ENCODE measurements around the gene MARK3.

Gene MARK3

DNA sequence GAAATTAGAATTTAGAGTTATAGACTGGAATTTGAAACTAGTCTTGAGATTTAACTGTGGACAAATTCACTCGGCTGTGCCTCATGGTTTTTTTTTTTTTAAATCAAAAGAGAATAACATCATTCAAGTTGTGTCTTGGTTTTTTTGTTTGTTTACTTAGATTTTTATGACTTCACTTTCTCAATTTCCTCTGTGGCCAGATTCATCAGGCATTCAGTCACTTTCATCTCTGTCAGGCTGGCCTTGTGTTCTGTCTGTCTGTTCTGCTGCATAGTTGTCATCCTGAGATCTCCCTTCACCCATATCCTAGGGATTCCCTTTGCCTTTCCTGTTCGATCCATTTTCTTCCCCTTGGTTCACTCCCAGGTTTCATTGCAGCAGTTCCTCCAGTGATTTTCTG is 10.0 kb downstream of the MARK3 start:
- TF ChIP-seq, protein P1, sequence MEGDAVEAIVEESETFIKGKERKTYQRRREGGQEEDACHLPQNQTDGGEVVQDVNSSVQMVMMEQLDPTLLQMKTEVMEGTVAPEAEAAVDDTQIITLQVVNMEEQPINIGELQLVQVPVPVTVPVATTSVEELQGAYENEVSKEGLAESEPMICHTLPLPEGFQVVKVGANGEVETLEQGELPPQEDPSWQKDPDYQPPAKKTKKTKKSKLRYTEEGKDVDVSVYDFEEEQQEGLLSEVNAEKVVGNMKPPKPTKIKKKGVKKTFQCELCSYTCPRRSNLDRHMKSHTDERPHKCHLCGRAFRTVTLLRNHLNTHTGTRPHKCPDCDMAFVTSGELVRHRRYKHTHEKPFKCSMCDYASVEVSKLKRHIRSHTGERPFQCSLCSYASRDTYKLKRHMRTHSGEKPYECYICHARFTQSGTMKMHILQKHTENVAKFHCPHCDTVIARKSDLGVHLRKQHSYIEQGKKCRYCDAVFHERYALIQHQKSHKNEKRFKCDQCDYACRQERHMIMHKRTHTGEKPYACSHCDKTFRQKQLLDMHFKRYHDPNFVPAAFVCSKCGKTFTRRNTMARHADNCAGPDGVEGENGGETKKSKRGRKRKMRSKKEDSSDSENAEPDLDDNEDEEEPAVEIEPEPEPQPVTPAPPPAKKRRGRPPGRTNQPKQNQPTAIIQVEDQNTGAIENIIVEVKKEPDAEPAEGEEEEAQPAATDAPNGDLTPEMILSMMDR (IDR thresholded peaks at IDR 0.05; ENCODE audit: borderline replicate concordance, insufficient read depth, low read depth, low read length) = no peak
- no peak overlapping the region for H3K4me3 ChIP-seq (ENCODE audit: low read depth, low read length)

DNA sequence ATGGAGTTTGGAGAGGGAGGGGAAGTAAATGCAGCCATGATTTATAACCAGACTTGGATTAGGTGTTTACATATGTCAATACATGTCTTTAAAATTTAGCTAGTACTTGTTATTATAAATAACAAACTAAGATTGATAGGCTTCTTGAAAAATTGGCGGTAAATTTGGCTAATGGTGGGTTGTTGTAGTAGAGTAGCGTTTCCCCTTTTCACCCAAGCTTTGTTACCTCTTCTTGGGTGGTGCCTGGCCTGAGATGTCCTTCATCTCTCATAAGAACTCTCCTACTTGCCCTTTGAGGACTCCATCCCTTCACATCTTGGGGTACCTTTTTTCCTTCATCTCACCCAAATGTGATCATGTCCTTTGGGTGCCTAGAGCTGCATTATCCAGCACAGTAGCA is 11.2 kb downstream of the MARK3 start:
- no peak overlapping the region for H3K4me3 ChIP-seq (ENCODE audit: low read depth, low read length)
- TF ChIP-seq, protein P1 (IDR thresholded peaks at IDR 0.05; ENCODE audit: borderline replicate concordance, insufficient read depth, low read depth, low read length) = no peak

DNA sequence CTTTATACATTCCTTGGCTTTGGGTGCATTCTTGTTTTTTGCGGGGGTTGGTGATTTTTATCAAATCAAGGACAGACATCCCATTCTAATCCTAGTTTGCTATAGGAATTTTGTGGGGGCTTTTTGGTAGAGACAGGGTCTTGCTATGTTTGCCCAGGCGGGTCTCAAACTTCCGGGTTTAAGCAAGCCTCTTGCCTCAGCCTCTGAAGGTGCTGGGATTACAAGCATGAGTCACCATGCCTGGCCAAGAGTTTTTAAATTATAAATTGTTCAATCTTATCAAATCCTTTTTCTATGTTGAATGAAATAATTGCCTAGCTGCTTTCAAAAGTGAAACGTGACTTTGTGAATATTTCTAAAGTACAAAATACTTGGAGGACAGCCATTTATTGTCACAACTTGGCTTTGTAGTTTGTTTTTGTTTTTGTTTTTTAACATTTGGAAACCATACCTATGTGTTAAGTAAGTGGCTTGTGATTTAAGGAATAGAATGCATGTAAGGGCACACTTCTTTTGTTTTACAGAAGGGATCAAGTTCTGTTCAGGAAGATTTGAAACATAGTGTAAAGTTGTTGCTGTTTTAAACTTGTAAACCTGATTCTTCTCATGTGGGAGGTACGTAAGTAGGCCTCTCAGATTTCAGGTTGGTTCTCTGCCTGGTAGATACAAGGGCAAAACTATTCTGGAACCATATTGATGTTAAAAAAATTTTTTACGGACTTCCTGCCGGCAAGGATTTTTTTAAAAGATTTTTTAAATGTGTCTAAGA is 13.4 kb downstream of the MARK3 start:
- H3K4me3 ChIP-seq (ENCODE audit: low read depth, low read length) = no peak overlapping the region
- TF ChIP-seq, protein P1 (IDR thresholded peaks at IDR 0.05; ENCODE audit: borderline replicate concordance, insufficient read depth, low read depth, low read length) = no peak

DNA sequence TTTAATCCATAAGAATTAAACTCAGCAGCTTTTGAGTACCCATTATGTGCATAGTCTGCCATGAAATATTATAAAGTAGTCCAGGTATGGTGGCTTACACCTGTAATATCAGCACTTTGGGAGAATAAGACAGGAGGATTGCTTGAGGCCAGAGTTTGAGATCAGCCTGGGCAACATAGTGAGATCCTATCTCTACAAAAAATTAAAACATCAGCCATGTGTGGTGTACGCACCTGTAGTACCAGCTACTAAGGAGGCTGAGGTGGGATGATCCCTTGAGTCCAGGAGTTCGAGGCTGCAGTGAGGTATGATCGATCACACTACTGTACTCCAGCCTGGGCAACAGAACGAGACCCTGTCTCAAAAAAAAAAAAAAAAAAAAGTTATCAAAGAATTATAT is 15.3 kb downstream of the MARK3 start:
- TF ChIP-seq, protein P1 (IDR thresholded peaks at IDR 0.05; ENCODE audit: borderline replicate concordance, insufficient read depth, low read depth, low read length) = no peak
- H3K4me3 ChIP-seq (ENCODE audit: low read depth, low read length) = no peak overlapping the region

DNA sequence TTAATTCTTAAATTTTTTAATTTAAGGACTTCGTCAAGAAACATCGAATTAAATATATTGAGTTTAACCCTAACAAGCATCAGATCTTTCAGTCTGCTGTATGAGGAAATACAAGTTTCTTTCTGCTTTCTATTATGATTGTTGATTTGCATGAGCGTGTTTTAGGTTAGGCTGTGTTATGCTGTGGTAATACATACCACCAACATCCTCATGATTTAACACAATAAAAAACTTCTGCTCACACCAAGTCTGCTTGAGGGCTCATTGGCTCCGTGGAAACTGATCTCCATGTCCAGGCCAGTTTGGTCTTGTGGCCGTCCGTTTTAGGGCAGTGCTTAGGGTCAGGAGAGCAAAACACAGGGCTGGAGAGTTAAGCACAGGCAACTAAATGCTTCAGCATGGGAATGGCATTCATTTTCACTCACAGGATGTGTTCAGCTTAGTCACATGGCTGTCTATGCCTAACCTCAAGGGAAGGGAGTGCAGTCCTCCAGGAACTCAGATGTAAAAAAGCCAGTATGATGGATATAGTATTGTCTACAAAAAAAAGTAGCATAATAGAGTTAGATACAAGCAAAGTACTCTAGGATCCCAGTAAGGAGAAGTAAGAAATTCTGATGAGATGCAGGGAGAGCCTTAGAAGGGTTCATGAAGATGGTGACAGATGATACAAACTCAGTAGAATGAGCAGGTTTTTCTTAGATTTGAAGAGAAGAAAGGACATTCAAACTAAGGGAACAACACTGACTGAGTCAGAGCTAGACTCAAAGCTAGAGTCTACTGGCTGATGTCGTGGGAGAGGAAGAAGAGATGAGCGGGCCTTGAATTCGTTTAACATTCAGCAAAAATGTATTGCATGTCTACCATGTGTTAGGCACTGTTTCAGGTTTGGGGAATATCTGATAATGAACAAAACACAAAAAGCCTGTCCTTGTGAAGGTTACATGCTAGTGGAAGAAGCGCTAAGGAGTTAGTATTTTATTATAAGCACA is 16.3 kb downstream of the MARK3 start:
- TF ChIP-seq, protein P1 (IDR thresholded peaks at IDR 0.05; ENCODE audit: borderline replicate concordance, insufficient read depth, low read depth, low read length) = no peak
- no peak overlapping the region for H3K4me3 ChIP-seq (ENCODE audit: low read depth, low read length)

DNA sequence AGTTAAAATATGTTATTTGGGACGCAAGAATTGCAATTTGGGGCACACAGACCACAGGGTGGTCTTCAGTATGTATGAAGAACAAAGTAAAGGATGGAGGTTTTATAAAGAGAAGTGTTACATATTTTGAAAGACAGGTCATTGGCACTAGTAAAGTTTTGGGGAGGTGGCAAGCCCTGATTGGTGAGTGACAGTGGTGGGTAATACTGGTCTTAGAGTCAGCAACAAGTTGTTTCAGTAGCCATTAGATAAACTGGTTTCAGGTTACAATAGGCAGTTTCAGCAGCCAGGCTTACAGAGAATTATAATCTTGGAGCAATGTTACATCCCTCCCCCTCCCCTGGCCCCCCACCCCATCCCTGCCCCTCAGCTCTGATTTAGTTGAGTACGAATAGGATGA is 17.5 kb downstream of the MARK3 start:
- no peak overlapping the region for H3K4me3 ChIP-seq (ENCODE audit: low read depth, low read length)
- TF ChIP-seq, protein P1 (IDR thresholded peaks at IDR 0.05; ENCODE audit: borderline replicate concordance, insufficient read depth, low read depth, low read length) = no peak
